Smooth muscle cell of the brain vasculature (primary cell): Measurements from ENCODE around the gene RABAC1.
"Not testable (repeated sequence)": the region's sequence is repeated elsewhere in the genome, so short reads cannot be mapped to it uniquely, and the experiment has no call there.

Experiments used
- DNase-seq: peaks from one replicate; pipeline ENCODE4 v3.0.0-alpha.2; 2012; ENCODE audit warnings: low read depth, low spot score

RABAC1 gene

DNA sequence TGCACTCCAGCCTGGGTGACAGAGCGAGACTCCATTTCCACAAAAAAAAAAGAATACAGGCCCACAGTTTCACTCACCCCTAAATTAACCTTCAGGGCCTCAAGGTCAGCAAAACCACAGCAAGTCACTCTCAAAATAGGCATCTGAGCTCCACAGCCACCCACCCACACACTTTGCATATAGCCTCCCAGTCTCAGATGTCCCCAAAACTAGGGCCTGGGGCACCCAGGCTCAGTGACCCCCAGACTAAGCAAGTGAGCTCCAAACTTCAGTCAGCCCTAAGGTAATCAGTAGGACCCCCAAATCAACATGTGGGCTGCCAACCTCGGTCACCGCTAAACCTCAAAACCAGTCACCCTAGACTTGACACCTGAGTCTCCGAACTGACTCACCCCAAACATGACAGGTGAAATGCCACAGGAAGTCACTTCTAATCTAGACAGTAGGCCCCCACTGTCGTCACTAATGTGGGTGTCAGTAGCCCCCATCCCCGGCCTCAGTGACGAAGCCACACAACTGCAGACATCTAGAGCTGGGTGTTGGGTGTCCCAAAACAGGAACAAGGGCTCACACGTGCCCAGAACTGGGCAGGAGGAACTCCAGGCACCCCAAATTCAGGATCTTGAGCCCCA, 13.9 kb downstream of the RABAC1 start:
- no peak for DNase-seq

DNA sequence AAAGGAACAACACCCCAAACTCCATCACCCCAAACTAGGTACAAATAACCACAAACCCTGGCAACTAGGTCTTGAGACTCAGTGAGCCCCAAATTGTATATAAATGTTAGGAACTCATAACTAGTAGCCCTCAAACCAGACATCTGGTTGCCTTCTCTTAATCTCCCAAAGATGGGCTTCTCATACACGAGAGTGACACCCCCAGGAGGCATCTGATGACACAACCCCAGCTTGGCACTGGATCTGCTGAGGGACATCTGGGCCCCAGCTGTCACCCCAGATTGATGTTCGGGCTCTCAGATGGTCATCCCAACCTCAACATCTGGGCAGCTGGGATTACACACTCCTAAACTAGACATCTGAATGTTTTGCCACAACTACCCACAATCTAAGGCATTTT, 14.8 kb downstream of the RABAC1 start:
- no peak for DNase-seq

- no peak for DNase-seq
Measured at GRCh38 chr19:41941410-41942202, 17.5 kb downstream of the RABAC1 start.

DNA sequence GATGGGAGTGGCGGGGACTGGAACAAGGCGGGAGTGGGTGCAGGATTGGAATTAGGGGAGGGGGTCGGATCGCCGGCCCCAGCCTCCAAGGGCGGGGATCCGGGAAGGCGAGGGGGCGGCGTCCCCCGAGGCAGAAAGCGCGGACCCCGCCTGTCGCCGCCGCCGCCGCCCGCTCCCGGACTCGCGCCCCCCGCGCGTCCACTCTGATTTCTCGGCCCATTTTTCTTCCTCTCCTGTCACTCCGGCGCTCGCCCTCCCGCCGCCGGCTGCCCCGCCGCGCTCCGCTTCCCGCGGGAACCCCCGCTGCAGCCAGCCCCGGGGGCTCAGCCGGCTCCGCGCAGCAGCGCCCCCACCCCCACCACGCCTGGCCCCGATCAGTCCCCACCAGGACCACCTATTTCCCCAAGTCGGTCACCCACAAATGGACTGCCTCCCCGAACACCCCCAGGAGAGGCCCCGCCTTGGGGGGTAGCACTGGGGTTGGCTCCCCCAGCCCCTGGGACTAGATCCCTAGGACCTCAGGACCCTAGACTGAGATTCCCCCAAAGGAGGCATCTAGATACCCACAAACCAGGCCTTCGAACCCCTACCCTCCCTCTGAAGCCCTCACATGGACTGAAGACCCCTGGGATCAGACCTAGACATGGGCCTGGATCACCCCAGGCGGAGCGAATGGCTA, 18.3 kb downstream of the RABAC1 start:
- DNase-seq, result no peak

DNA sequence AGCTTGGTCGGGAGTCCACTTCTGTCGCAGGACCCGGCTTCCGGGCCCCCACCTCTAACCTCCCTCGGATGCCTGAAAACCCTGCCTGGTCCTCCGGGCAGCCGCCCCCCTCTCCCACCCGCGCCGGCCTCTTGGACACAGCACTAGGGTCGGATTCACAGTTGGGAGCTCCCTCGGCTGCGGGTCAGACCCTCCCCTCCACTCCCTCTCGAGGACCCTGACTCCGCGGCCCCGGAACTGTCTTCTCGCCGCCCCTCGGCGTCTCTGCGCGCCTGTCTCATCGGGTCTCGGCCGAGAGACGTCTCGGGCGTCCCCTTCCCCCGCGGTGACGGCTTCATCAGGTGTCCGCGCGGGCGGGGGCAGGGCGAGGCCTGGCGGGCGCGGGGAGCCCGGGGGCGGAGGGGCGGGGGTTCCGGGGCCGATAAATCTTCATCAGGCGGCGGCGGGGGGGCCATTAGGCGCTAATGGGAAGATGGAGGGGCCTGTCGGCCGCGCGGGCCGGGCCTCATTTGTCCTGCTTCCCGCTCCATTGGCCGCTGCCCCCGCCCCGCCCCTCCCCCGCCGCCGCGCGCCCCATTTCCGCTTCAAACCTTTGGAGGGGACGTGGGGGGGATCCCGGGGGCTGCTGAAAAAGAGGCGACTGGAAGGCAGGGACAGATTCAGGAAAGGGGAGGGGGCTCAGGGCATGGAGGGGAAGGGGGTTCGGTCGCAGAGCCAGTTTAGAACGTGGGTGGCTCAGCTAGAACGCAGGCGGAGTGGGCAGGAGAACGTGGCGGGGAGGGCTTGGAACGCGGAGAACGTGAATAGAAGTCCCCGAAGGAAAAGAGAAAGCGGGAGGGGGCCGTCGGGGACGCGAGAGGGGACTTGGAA, 19.0 kb downstream of the RABAC1 start:
- DNase-seq, result no peak

DNA sequence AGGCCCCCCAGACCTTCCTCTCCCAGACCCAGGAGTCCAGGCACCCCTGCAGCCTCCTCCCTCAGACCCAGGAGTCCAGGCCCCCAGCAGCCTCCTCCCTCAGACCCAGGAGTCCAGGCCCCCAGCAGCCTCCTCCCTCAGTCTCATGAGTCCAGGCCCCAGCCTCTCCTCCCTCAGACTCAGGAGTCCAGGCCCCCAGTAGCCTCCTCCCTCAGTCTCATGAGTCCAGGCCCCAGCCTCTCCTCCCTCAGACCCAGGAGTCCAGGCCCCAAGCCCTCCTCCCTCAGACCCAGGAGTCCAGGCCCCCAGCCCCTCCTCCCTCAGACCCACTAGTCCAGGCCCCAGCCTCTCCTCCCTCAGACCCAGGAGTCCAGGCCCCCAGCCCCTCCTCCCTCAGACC, 19.9 kb downstream of the RABAC1 start:
- not testable (repeated sequence) for DNase-seq

DNA sequence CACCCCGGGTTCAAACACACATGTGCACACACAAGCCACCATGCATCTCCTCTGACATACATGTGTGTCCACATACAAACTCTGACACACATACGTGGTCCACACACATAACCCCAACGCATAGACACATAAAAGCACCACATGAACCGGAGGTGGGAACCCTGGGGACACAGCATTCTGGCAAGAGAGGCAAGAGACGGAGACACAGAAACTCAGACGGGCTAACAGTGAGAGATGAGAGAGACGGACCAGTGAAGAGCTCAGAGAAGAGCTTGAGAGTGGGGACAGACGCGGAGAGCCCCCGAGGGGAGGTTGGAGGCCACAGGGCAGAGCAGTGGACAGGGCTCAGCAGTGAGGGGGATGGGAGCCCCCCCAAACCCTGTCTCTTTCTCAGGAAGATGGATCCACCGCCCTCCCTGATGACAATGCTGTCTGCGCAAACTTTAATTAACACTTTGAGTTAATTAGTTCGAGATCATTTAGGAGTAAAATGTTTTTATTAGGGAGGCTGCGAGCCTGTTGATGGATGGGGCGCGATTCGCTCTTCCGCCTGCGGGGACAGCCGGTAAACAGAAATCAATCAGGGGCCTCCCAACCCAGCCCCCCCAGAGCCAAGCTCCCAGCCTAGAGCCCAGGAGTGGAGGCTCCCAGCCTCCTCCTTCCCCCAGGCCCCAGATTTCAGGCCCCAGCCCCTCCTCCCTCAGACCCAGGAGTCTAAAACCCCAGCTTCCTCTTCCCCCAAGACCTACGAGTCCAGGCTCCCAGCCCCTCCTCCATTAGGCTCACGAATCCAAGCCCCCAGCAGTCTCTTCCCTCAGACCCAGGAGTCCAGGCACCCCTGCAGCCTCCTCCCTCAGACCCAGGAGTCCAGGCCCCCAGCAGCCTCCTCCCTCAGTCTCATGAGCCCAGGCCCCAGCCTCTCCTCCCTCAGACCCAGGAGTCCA, 21.3 kb downstream of the RABAC1 start:
- DNase-seq, result no peak

GRCh38 chr19:41936961-41937360, 22.2 kb downstream of the RABAC1 start:
- DNase-seq, result no peak

DNA sequence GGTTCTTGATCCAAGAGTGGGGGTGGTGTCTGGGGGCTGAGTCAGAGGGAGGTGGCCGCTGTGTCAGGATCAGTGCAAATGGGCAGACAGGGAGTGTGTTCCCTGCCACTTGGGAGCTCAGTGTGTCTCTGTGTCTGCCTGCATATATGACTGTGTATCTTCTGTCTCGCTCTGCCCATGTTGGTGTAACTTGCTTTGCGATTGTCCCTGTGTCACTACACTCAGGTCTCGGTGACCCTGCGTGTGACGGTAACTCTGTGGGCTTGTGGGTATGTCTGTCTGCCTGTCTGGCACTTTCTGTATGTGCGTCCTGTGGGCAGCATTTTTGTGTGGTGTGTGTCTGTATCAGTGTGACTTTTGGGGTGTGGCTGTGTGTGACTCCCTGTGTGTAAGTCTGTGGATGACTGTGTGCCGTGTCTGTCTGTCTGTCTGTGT, 22.7 kb downstream of the RABAC1 start:
- DNase-seq, result no peak

- no peak for DNase-seq
Measured at GRCh38 chr19:41935760-41936415, 23.2 kb downstream of the RABAC1 start.

DNA sequence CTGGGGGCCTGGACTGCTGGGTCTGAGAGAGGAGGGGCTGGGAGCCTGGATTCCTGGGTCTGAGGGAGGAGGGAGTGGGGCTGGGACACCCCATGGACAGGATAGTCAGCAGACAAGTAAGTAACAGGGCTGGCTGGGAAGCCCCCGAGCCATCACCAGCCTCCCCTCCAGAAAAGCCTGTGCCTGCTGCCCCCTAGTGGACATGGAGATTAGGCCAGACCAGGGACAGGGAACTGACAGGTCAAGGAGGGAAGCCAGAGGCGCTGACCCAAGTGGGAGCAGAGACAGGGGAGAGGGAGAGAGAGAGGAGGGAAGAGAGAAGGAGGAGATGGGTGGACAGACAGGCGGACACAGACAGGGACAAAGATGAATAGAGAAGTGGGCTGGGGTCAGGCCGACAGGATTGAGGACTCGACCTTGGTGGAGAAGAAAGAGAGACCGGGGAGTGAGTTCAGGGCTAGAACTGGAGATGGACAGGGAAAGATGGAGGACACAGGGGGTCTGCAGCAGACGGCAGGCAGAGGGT, 24.2 kb downstream of the RABAC1 start:
- DNase-seq, result no peak

DNA sequence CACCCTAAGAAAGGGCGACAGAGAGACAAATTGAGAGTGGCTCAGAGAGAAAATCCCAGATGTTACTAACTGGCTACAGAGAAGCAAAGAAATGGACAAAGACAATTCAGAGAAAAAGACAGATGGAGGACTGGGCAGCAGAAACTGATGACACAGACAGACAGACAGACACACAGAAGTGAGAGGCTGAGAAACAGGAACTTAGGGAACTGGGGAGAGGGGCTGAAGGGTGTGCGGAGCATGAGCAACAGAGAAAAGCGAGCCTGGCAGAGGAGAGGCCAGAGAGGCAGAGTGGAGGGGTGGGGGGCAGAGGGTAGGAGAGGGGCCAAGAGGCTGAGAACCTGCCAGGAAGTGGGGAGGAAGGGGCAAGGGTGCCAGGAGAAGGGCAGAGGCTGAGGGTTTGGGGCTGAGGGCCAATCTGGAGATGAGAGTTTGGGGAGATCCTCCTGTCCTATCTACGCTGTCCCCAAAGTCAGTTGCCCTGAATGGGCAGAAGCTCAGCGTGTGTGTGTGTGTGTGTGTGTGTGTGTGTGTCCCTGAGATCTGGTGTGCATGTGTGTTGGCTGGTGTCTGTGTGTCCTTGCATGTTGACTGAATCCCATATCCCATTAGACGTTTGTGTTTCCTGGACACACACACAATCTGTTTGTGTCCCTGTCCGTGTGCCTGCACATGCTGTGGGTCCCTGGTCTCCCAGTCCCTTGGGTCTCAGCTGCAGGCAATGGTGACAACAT, 25.3 kb downstream of the RABAC1 start:
- no peak for DNase-seq

DNA sequence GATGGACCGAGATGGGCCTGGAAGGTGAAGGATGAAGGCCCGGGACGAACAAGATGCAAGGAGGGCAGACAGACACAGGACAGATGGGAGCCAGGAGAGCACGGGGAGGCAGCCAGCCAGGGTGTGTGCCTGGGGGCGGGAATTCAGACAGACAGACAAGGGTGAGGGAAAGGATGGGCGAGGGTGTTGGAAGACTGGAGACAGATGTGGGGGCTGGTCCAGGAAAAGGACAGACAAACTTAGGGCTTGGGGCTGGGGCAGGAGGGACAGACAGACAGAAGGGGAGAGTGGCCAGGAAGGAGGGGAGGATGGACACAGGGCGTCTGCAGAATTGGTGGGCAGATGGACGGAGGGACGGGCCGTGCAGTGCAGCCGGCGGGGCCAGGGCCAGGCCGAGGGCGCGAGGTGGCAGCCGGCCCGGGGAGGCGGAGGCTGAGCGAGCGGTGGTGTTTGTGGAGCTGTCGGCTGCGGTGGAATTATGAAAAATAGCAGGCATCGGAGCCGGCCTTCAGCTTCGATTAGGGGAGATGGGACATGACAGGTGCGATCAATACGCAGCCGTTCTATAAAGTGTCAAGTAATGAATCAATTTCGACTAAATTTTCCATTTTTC, 26.3 kb downstream of the RABAC1 start:
- no peak for DNase-seq

- DNase-seq, result no peak
Measured at GRCh38 chr19:41932259-41932719, 26.8 kb downstream of the RABAC1 start.

DNA sequence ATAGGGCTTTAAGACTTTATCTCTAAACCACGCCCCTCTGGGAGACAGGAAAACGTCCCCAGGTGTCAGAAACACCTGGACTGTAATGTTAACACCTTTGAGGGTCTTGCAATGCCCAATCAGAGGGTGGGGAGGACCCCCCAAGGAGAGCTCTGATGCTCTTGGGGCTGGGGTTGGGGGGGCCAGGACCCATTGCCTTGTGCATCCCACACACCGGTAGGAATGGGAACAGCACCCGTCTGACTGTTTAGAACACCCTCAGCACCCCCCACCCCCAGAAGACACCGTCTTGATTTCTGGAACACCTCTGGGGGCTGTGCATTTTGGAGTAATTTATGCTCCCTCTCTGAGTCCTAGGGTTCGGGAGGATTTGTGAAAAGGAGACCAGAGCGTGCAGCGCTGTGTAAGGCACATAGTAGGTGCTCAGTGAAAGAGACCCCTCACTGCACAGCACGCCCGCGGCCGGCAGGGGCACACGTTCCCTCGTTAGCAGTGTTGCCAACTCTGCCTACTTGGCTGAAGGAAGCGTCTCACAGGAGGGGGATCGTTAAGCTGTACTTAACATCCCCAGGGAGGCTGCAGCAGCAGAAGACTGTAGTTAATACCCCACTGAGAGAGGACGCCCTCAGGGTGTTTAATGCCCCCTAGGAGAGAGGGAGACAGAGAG, 28.1 kb downstream of the RABAC1 start:
- DNase-seq, result no peak

DNA sequence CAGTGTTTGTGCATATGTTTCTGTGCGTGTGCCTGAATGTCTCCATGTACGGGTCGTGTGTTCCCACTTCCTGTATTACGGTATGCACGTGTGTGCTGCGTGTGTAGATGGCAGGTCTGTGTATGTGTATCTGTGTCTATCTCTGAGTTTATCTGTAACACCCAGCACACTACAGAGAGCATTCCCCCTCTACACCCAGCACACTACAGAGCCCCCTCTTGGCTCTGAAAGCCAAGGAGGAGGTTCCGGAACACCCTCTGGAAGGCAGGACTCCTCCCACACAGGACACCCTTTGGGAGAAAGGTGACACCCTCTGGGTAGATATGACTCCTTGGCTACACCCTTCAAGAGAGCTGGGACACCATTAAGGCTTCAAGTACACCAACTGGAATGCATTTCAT, 28.8 kb downstream of the RABAC1 start:
- no peak for DNase-seq

- no peak for DNase-seq
Measured at GRCh38 chr19:41929536-41930071, 29.5 kb downstream of the RABAC1 start.
